ENCODE data around the gene TREH.
"Not testable (repeated sequence)": the region's sequence is repeated elsewhere in the genome, so short reads cannot be mapped to it uniquely, and the experiment has no call there.

Gene TREH

DNA sequence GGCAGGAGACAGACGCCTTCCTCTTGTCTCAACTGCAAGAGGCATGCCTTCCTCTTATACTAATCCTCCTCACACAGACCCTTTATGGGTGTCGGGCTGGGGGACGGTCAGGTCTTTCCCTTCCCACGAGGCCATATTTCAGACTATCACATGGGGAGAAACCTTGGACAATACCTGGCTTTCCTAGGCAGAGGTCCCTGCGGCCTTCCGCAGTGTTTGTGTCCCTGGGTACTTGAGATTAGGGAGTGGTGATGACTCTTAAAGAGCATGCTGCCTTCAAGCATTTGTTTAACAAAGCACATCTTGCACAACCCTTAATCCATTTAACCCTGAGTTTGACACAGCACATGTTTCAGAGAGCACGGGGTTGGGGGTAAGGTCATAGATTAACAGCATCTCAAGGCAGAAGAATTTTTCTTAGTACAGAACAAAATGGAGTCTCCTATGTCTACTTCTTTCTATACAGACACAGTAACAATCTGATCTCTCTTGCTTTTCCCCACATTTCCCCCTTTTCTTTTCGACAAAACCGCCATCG lies 42.1 kb upstream of the TREH start:
- not testable (repeated sequence) for H4K8ac ChIP-seq (ENCODE audit: low read length); DNase-seq; H3K18ac ChIP-seq (ENCODE audit: low read depth in 1 of 2, low read length in 2 of 2); H4K91ac ChIP-seq (ENCODE audit: low read length); H3K4me2 ChIP-seq (ENCODE audit: low read length, poor library complexity, severe bottlenecking); H3K79me1 ChIP-seq (replicated peaks; ENCODE audit: low read length, poor library complexity, severe bottlenecking); H3K4me3 ChIP-seq (ENCODE audit: insufficient read depth in 1 of 2, low read depth in 1 of 2, low read length in 2 of 2); H3K9ac ChIP-seq (ENCODE audit: low read length); H3K27ac ChIP-seq (ENCODE audit: low read length, poor library complexity, severe bottlenecking); H2BK5ac ChIP-seq (ENCODE audit: low read depth, low read length, poor library complexity, severe bottlenecking); H3K27me3 ChIP-seq (ENCODE audit: control insufficient read depth in 1 of 2, insufficient read depth in 1 of 2, low read length in 2 of 2); H2AK5ac ChIP-seq (ENCODE audit: low read length, severe bottlenecking); H3K36me3 ChIP-seq (ENCODE audit: control insufficient read depth in 1 of 2, insufficient read depth in 2 of 2, low read depth in 1 of 2, low read length in 2 of 2); H2AFZ ChIP-seq (ENCODE audit: low read depth, low read length); H2BK15ac ChIP-seq (ENCODE audit: low read depth, poor library complexity, severe bottlenecking); H2BK12ac ChIP-seq (ENCODE audit: low read length in 2 of 2); H3K23ac ChIP-seq (ENCODE audit: low read length in 2 of 2); H2BK120ac ChIP-seq (ENCODE audit: low read depth, low read length); H3K14ac ChIP-seq (ENCODE audit: low read length in 2 of 2); H3K9me3 ChIP-seq (ENCODE audit: control insufficient read depth, low read length); H3K4ac ChIP-seq (ENCODE audit: low read depth in 1 of 2, low read length in 2 of 2); H3K4me1 ChIP-seq (ENCODE audit: control insufficient read depth, insufficient read depth, low read depth, low read length)
- WGBS: no CpG with 5 or more reads among the region's 10 CpGs

DNA sequence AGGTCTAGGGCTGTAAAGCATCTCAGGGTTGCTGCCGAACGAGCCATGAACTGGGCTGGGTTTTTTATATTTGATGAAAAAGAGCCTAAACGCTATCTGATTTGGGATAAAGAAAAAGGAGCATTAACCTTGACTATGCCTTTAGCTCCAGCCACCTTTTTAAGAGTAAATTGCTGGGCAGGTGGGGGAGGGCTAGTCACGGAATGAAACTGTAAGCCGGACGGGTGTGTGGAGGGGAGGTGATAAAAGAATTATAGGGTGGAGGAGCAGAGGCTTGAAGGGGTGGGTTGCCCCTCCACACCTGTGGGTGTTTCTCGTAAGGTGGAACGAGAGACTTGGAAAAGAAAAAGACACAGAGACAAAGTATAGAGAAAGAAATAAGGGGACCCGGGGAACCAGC lies 41.3 kb upstream of the TREH start:
- H3K23ac ChIP-seq (ENCODE audit: low read length in 2 of 2); H3K4ac ChIP-seq (ENCODE audit: low read depth in 1 of 2, low read length in 2 of 2); H3K4me1 ChIP-seq (ENCODE audit: control insufficient read depth, insufficient read depth, low read depth, low read length); H3K14ac ChIP-seq (ENCODE audit: low read length in 2 of 2); H3K9ac ChIP-seq (ENCODE audit: low read length); H3K27me3 ChIP-seq (ENCODE audit: control insufficient read depth in 1 of 2, insufficient read depth in 1 of 2, low read length in 2 of 2); H3K9me3 ChIP-seq (ENCODE audit: control insufficient read depth, low read length); H2BK15ac ChIP-seq (ENCODE audit: low read depth, poor library complexity, severe bottlenecking); H4K8ac ChIP-seq (ENCODE audit: low read length); H2AK5ac ChIP-seq (ENCODE audit: low read length, severe bottlenecking); DNase-seq; H3K4me3 ChIP-seq (ENCODE audit: insufficient read depth in 1 of 2, low read depth in 1 of 2, low read length in 2 of 2); H3K36me3 ChIP-seq (ENCODE audit: control insufficient read depth in 1 of 2, insufficient read depth in 2 of 2, low read depth in 1 of 2, low read length in 2 of 2); H3K18ac ChIP-seq (ENCODE audit: low read depth in 1 of 2, low read length in 2 of 2); H3K79me1 ChIP-seq (replicated peaks; ENCODE audit: low read length, poor library complexity, severe bottlenecking); H3K27ac ChIP-seq (ENCODE audit: low read length, poor library complexity, severe bottlenecking); H2AFZ ChIP-seq (ENCODE audit: low read depth, low read length); H2BK12ac ChIP-seq (ENCODE audit: low read length in 2 of 2); H2BK120ac ChIP-seq (ENCODE audit: low read depth, low read length); H3K4me2 ChIP-seq (ENCODE audit: low read length, poor library complexity, severe bottlenecking); H2BK5ac ChIP-seq (ENCODE audit: low read depth, low read length, poor library complexity, severe bottlenecking); H4K91ac ChIP-seq (ENCODE audit: low read length): not testable (repeated sequence)
- 10% methylated on average over 5 of the region's 9 CpGs for WGBS

DNA sequence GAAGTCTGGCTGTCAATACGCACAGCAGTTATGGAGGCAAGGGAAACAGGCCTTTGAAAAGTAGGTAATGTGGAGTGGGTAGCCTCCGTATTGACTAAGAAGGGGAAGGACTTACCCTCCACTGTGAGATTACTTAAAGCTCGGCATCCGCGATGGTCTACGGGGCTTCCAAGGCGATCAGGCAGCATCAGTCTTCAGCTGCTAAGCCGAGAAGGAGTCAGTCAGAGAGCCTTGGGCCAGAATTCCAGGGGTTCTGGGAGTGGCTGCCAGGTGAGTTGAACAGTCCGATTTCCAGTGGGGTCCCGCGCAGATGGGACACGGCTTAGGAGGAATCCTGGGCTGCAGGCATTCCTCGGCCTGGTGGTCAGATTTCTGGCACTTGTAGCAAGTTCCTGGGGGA lies 40.6 kb upstream of the TREH start:
- H3K27me3 ChIP-seq (ENCODE audit: control insufficient read depth in 1 of 2, insufficient read depth in 1 of 2, low read length in 2 of 2); H2BK120ac ChIP-seq (ENCODE audit: low read depth, low read length); DNase-seq; H2BK12ac ChIP-seq (ENCODE audit: low read length in 2 of 2); H4K91ac ChIP-seq (ENCODE audit: low read length); H3K36me3 ChIP-seq (ENCODE audit: control insufficient read depth in 1 of 2, insufficient read depth in 2 of 2, low read depth in 1 of 2, low read length in 2 of 2); H3K18ac ChIP-seq (ENCODE audit: low read depth in 1 of 2, low read length in 2 of 2); H3K79me1 ChIP-seq (replicated peaks; ENCODE audit: low read length, poor library complexity, severe bottlenecking); H3K4me1 ChIP-seq (ENCODE audit: control insufficient read depth, insufficient read depth, low read depth, low read length); H3K23ac ChIP-seq (ENCODE audit: low read length in 2 of 2); H3K14ac ChIP-seq (ENCODE audit: low read length in 2 of 2); H3K27ac ChIP-seq (ENCODE audit: low read length, poor library complexity, severe bottlenecking); H4K8ac ChIP-seq (ENCODE audit: low read length); H3K9me3 ChIP-seq (ENCODE audit: control insufficient read depth, low read length); H3K4ac ChIP-seq (ENCODE audit: low read depth in 1 of 2, low read length in 2 of 2); H2BK15ac ChIP-seq (ENCODE audit: low read depth, poor library complexity, severe bottlenecking); H2AK5ac ChIP-seq (ENCODE audit: low read length, severe bottlenecking); H3K4me3 ChIP-seq (ENCODE audit: insufficient read depth in 1 of 2, low read depth in 1 of 2, low read length in 2 of 2); H3K4me2 ChIP-seq (ENCODE audit: low read length, poor library complexity, severe bottlenecking); H3K9ac ChIP-seq (ENCODE audit: low read length); H2AFZ ChIP-seq (ENCODE audit: low read depth, low read length); H2BK5ac ChIP-seq (ENCODE audit: low read depth, low read length, poor library complexity, severe bottlenecking): not testable (repeated sequence)
- 25% methylated on average over 13 of the region's 13 CpGs for WGBS

DNA sequence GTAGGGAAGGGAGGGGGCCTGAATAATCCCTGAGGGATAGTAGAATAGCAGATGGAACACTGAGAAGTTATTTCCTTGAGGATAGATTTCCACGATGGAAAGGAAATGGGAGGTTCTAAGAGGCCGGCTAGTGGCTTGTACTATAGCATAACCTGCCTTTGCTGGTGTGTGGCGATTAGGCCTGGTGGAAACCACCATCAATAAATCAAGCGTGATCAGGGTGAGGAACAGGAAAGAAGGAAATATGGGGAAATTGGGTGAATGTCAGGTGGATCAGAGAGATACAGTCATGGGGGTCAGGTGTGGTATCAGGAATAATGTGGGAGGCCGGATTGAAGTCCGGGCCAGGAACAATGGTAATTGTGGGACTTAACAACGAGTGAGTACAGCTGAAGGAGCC lies 39.1 kb upstream of the TREH start:
- H3K18ac ChIP-seq (ENCODE audit: low read depth in 1 of 2, low read length in 2 of 2); H3K23ac ChIP-seq (ENCODE audit: low read length in 2 of 2); H3K9ac ChIP-seq (ENCODE audit: low read length); H2BK15ac ChIP-seq (ENCODE audit: low read depth, poor library complexity, severe bottlenecking); H3K27ac ChIP-seq (ENCODE audit: low read length, poor library complexity, severe bottlenecking); H2BK12ac ChIP-seq (ENCODE audit: low read length in 2 of 2); DNase-seq; H3K4ac ChIP-seq (ENCODE audit: low read depth in 1 of 2, low read length in 2 of 2); H3K36me3 ChIP-seq (ENCODE audit: control insufficient read depth in 1 of 2, insufficient read depth in 2 of 2, low read depth in 1 of 2, low read length in 2 of 2); H3K4me1 ChIP-seq (ENCODE audit: control insufficient read depth, insufficient read depth, low read depth, low read length); H2AFZ ChIP-seq (ENCODE audit: low read depth, low read length); H3K4me2 ChIP-seq (ENCODE audit: low read length, poor library complexity, severe bottlenecking); H2BK5ac ChIP-seq (ENCODE audit: low read depth, low read length, poor library complexity, severe bottlenecking); H4K91ac ChIP-seq (ENCODE audit: low read length); H3K4me3 ChIP-seq (ENCODE audit: insufficient read depth in 1 of 2, low read depth in 1 of 2, low read length in 2 of 2); H3K27me3 ChIP-seq (ENCODE audit: control insufficient read depth in 1 of 2, insufficient read depth in 1 of 2, low read length in 2 of 2); H3K79me1 ChIP-seq (replicated peaks; ENCODE audit: low read length, poor library complexity, severe bottlenecking); H4K8ac ChIP-seq (ENCODE audit: low read length); H2BK120ac ChIP-seq (ENCODE audit: low read depth, low read length); H2AK5ac ChIP-seq (ENCODE audit: low read length, severe bottlenecking); H3K14ac ChIP-seq (ENCODE audit: low read length in 2 of 2); H3K9me3 ChIP-seq (ENCODE audit: control insufficient read depth, low read length): not testable (repeated sequence)
- 79% methylated on average over 7 of the region's 7 CpGs for WGBS
